Immature natural killer cell (primary cell): ENCODE measurements around the gene EFCAB11. TPM values are rescaled to one million over a fixed set of nuclear protein-coding genes. Genes with fewer than 3 reads are reported as not detected.

Experiments used
- DNase-seq, 3 donors: peaks; one replicate each; pipeline ENCODE4 v3.0.0; 2022; ENCODE audit warnings: mixed read lengths in 1 of 3
- H3K27ac Mint-ChIP-seq, 6 donors: one replicate each; pipeline ENCODE4 v1.8.0; 2020; ENCODE audit warnings: mixed read lengths in 6 of 6, mild to moderate bottlenecking in 5 of 6, inconsistent platforms in 4 of 6, moderate library complexity in 3 of 6
- H3K27me3 Mint-ChIP-seq, 3 donors: one replicate each; pipeline ENCODE4 v1.8.0; 2020 to 2021; ENCODE audit warnings: low read depth in 3 of 3, mild to moderate bottlenecking in 3 of 3, mixed read lengths in 3 of 3, moderate library complexity in 3 of 3, inconsistent platforms in 1 of 3
- H3K36me3 Mint-ChIP-seq, 3 donors: one replicate each; pipeline ENCODE4 v1.8.0; 2020; ENCODE audit warnings: mixed read lengths in 3 of 3, inconsistent platforms in 2 of 3, mild to moderate bottlenecking in 2 of 3
- H3K4me1 Mint-ChIP-seq, 2 donors: one replicate each; pipeline ENCODE4 v1.8.0; 2020; ENCODE audit warnings: inconsistent platforms in 2 of 2, mild to moderate bottlenecking in 2 of 2, mixed read lengths in 2 of 2, moderate library complexity in 1 of 2
- H3K4me3 Mint-ChIP-seq, 5 donors: one replicate each; pipeline ENCODE4 v1.8.0; 2020; ENCODE audit warnings: mild to moderate bottlenecking in 5 of 5, mixed read lengths in 5 of 5, inconsistent platforms in 3 of 5, moderate library complexity in 3 of 5
- H3K9me3 Mint-ChIP-seq, 6 donors: one replicate each; pipeline ENCODE4 v1.8.0; 2020; ENCODE audit warnings: mild to moderate bottlenecking in 6 of 6, mixed read lengths in 6 of 6, inconsistent platforms in 4 of 6, moderate library complexity in 3 of 6
- polyA plus RNA-seq, 3 donors: library from polyadenylated mRNA; unstranded; fragments of 300-500 nt; fragmentation: Illumina TruSeq; gene quantifications; one replicate each; pipeline ENCODE4 v1.2.3, GENCODE V29; 2021

Gene EFCAB11
- polyA plus RNA-seq, 3 donors from 2014 or later: 3.5 to 6.3 (median 6.1) TPM

- peak; percentile 53 to 60 (median 58) for DNase-seq
- no peak overlapping the region for H3K27ac Mint-ChIP-seq
- H3K4me1 Mint-ChIP-seq: no peaks in the 10 kb centered on the region
- no peaks in the 10 kb centered on the region for H3K9me3 Mint-ChIP-seq
- H3K36me3 Mint-ChIP-seq: peaks cover 0 to 4% (median 0%) of the 10 kb centered on the region in 3 donors
- H3K4me3 Mint-ChIP-seq: no peak overlapping the region
- peaks cover 1 to 9% (median 8%) of the 10 kb centered on the region in 3 donors for H3K27me3 Mint-ChIP-seq
Measured at GRCh38 chr14:89915114-89915878, 39.2 kb downstream of the EFCAB11 start.

DNA sequence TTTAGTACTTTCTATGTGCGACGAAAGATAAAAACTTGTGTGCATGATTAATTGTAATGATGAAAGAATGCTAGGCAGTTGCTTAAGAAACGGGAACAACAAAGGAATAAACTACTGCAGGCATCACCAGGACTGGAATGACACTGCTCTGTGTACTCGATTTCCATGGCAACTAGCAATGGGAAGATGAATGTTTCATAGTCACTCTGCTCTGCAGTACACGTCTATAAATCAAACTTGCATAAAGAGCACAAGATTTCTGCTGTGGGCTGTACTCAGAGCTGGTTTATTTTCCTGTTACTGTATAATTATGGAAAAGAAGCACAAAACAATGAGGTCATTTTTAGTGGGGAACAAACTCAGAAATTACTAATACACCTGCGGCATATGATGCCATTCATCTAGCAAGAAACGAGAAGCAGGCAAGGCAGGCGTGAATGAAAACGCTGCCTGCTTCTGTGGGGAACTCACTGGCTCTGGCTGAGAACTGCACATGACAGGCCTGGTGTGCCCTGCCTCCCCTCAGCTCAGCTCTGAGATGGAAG, 41.8 kb downstream of the EFCAB11 start:
- no peak for DNase-seq
- Mint-ChIP-seq H3K9me3 (no peaks in the 10 kb centered on the region), H3K27me3 (peaks cover 1 to 11% (median 6%) of the 10 kb centered on the region in 3 donors), H3K4me1 (no peaks in the 10 kb centered on the region), H3K4me3 (no peak overlapping the region), H3K36me3 (no peaks in the 10 kb centered on the region), H3K27ac (no peak overlapping the region)

- peaks cover 1 to 11% (median 6%) of the 10 kb centered on the region in 3 donors for H3K27me3 Mint-ChIP-seq
- H3K27ac Mint-ChIP-seq: no peak overlapping the region
- DNase-seq: no peak
- H3K4me1 Mint-ChIP-seq: no peaks in the 10 kb centered on the region
- H3K36me3 Mint-ChIP-seq: no peaks in the 10 kb centered on the region
- H3K4me3 Mint-ChIP-seq: no peak overlapping the region
- H3K9me3 Mint-ChIP-seq: no peaks in the 10 kb centered on the region
Measured at GRCh38 chr14:89912221-89912620, 42.3 kb downstream of the EFCAB11 start.

GRCh38 chr14:89911010-89911919, 43.3 kb downstream of the EFCAB11 start:
- DNase-seq: no peak
- Mint-ChIP-seq H3K4me3 (no peak overlapping the region), H3K36me3 (peaks cover 0 to 3% (median 0%) of the 10 kb centered on the region in 3 donors), H3K27ac (no peak overlapping the region), H3K27me3 (peaks cover 1 to 11% (median 4%) of the 10 kb centered on the region in 3 donors), H3K9me3 (no peaks in the 10 kb centered on the region), H3K4me1 (no peaks in the 10 kb centered on the region)

GRCh38 chr14:89910691-89911009, 43.9 kb downstream of the EFCAB11 start:
- no peak overlapping the region for H3K4me3 Mint-ChIP-seq

GRCh38 chr14:89909586-89909985, 44.9 kb downstream of the EFCAB11 start:
- Mint-ChIP-seq H3K27ac (no peak overlapping the region), H3K9me3 (no peaks in the 10 kb centered on the region), H3K4me3 (no peak overlapping the region), H3K27me3 (peaks cover 1 to 9% (median 4%) of the 10 kb centered on the region in 3 donors), H3K36me3 (peaks cover 0 to 3% (median 0%) of the 10 kb centered on the region in 3 donors), H3K4me1 (no peaks in the 10 kb centered on the region)
- no peak for DNase-seq

More at GRCh38 chr14:89910691-89911009, 43.9 kb downstream of the EFCAB11 start:
- Mint-ChIP-seq H3K36me3 (peaks cover 0 to 3% (median 0%) of the 10 kb centered on the region in 3 donors), H3K27me3 (peaks cover 1 to 11% (median 4%) of the 10 kb centered on the region in 3 donors), H3K4me1 (no peaks in the 10 kb centered on the region), H3K9me3 (no peaks in the 10 kb centered on the region), H3K27ac (no peak overlapping the region)
- DNase-seq: no peak

DNA sequence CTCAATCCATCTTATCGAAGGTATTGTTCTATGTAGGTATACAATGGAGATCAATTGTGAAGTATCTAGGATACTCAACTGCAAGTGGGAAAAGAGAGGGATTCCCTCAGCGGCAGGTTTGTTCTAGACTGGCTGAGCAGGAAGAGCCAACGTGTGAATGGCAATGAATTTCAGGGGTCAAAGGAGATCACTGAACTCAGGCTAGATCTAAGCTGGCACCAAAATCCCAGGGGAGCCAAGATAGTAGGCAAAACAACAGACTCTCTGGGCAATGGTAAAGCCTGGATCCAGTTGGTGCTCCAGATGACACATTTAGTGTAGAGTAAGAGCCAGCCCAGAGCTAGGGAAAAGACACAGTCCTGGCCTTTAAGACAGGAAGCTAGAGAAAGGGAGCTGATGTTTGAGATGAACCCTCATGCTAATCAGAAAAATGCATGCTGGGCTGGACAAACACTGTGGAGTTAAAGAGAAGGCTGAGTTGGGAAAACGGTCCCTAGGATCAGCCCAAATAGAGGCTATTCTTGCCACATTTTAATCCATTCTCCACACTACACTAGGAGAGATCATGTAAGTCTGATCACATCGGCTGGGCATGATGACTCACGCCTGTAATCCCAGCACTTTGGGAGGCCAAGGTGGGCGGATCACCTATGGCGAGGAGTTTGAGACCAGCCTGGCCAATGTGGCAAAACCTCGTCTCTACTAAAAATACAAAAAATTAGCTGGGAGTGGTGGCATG, 45.6 kb downstream of the EFCAB11 start:
- H3K27me3 Mint-ChIP-seq: peaks cover 1 to 7% (median 4%) of the 10 kb centered on the region in 3 donors
- peaks cover 0 to 2% of the 10 kb centered on the region in 2 donors for H3K4me1 Mint-ChIP-seq
- H3K36me3 Mint-ChIP-seq: peaks cover 0 to 3% (median 0%) of the 10 kb centered on the region in 3 donors
- no peak overlapping the region for H3K27ac Mint-ChIP-seq
- no peak overlapping the region for H3K4me3 Mint-ChIP-seq
- no peak for DNase-seq
- H3K9me3 Mint-ChIP-seq: no peaks in the 10 kb centered on the region

- no peak overlapping the region for H3K27ac Mint-ChIP-seq
- peaks cover 0 to 3% (median 0%) of the 10 kb centered on the region in 3 donors for H3K36me3 Mint-ChIP-seq
Measured at GRCh38 chr14:89907655-89908054, 46.9 kb downstream of the EFCAB11 start.

DNA sequence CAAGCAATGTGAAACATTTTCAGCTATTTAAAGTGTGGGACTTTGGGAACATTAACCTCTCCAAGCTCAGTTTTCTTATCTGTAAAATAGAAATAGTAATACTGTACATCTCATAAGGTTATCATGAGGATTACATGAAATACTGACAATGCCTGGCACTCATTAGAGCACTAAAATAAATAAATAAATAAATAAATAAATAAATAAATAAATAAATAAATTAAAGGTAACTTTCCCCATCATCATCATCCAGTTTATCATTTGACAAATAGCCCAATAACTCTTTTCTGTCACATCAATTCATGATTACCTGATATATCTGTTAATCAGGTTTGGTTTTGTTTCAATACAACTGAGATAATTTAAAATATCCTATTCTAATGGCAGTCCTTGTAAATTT, 48.5 kb downstream of the EFCAB11 start:
- H3K9me3 Mint-ChIP-seq: no peaks in the 10 kb centered on the region
- H3K4me3 Mint-ChIP-seq: no peak overlapping the region
- H3K27ac Mint-ChIP-seq: no peak overlapping the region
- H3K27me3 Mint-ChIP-seq: peaks cover 0 to 6% (median 0%) of the 10 kb centered on the region in 3 donors
- no peak for DNase-seq
- peaks cover 0 to 3% (median 0%) of the 10 kb centered on the region in 3 donors for H3K36me3 Mint-ChIP-seq
- peaks cover 9% of the 10 kb centered on the region in 2 donors for H3K4me1 Mint-ChIP-seq

More at GRCh38 chr14:89907655-89908054, 46.9 kb downstream of the EFCAB11 start:
- peaks cover 9% of the 10 kb centered on the region in 2 donors for H3K4me1 Mint-ChIP-seq
- H3K27me3 Mint-ChIP-seq: peaks cover 1 to 6% (median 3%) of the 10 kb centered on the region in 3 donors
- H3K9me3 Mint-ChIP-seq: no peaks in the 10 kb centered on the region
- H3K4me3 Mint-ChIP-seq: no peak overlapping the region
- no peak for DNase-seq

DNA sequence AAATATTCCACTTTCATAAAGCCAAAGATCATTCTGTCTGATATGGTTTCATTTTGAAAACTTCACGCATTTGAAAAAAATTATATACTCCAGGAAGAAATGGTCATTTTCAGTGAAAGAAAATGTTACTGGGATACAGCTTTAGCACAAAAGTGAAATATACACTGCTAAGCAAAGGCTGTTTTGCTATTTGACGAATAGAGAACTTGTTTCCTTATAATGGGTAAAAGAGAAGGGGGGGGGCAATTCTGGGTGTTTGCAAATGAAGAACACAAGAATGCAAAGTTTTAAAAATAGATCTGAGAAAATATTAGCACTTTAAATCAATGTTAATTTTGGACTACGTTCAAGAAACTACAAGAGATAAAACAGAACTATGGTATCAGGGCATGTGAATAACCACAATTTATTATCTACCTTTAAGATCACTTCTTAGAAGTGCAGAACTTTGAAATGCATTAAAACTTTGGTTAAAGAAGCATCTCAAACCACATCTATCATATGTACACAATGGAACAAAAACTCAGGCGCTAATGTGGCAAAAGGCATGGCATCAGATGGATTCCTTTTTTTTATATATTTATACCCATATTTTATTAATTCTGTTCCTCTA, 51.1 kb downstream of the EFCAB11 start:
- H3K4me3 Mint-ChIP-seq: peak overlapping the region in 3 of 5 donors; percentile 4 to 51 (median 39)
- no peak for DNase-seq
- H3K27ac Mint-ChIP-seq: no peak overlapping the region
- no peaks in the 10 kb centered on the region for H3K9me3 Mint-ChIP-seq
- H3K27me3 Mint-ChIP-seq: peaks cover 0 to 3% (median 0%) of the 10 kb centered on the region in 3 donors
- H3K36me3 Mint-ChIP-seq: peaks cover 0 to 3% (median 0%) of the 10 kb centered on the region in 3 donors
- H3K4me1 Mint-ChIP-seq: peaks cover 9% of the 10 kb centered on the region in 2 donors

- Mint-ChIP-seq H3K4me3 (peak overlapping the region in 3 of 5 donors; percentile 4 to 51 (median 39)), H3K27me3 (peaks cover 0 to 3% (median 0%) of the 10 kb centered on the region in 3 donors), H3K36me3 (peaks cover 0 to 3% (median 0%) of the 10 kb centered on the region in 3 donors), H3K4me1 (peaks cover 9% of the 10 kb centered on the region in 2 donors), H3K9me3 (no peaks in the 10 kb centered on the region), H3K27ac (no peak overlapping the region)
- no peak for DNase-seq
Measured at GRCh38 chr14:89902881-89903280, 51.6 kb downstream of the EFCAB11 start.

- no peaks in the 10 kb centered on the region for H3K9me3 Mint-ChIP-seq
- H3K4me3 Mint-ChIP-seq: no peak overlapping the region
- H3K4me1 Mint-ChIP-seq: peaks cover 9% of the 10 kb centered on the region in 2 donors
- H3K27me3 Mint-ChIP-seq: peaks cover 0 to 3% (median 0%) of the 10 kb centered on the region in 3 donors
- no peak for DNase-seq
- H3K36me3 Mint-ChIP-seq: no peaks in the 10 kb centered on the region
- no peak overlapping the region for H3K27ac Mint-ChIP-seq
Measured at GRCh38 chr14:89900802-89901201, 53.7 kb downstream of the EFCAB11 start.
